HCT116 (cell line): Measurements from ENCODE around the gene INSL3. TPM values are rescaled to one million over a fixed set of nuclear protein-coding genes. Genes with fewer than 3 reads are reported as not detected.
A peak's percentile ranks its signal among the peaks of the same experiment; 100 is the strongest.

Source experiments
- ATAC-seq: fragments of 200-7000 bp; cut with Tn5 transposase; 2 replicates; pipeline ENCODE4 v1.9.1; 2020; ENCODE audit warnings: mild to moderate bottlenecking, moderate library complexity
- BruUV-seq: library from RNA; stranded (reverse); fragments of 400-500 nt; replicated peaks from 2 replicates; lab custom pipeline; 2021; lab: Mats Ljungman, UMichigan
- CTCF ChIA-PET: fragments of 300-600 bp; sonication (Branson Sonifier 250); formaldehyde crosslinking; loops from one replicate; lab custom pipeline; 2021; ENCODE audit warnings: antibody characterized with exemption; lab: Charles Lee
- POLR2A ChIA-PET: fragments of 300-600, 350-600 bp; sonication (Branson Sonifier 250); formaldehyde crosslinking; loops from one replicate; lab custom pipeline; 2021; ENCODE audit warnings: antibody characterized with exemption; lab: Charles Lee
- RAD21 ChIA-PET, 2 experiments: fragments of 300-600 bp; sonication (Branson Sonifier 250); formaldehyde crosslinking; loops; one replicate each; lab custom pipeline; 2023; ENCODE audit warnings: low total read pairs in 2 of 2; ENCODE audit not compliant: uncharacterized antibody in 2 of 2, unreplicated experiment in 2 of 2, low non-redundant PET in 1 of 2; lab: Charles Lee
- DNase-seq: peaks from one replicate; pipeline ENCODE4 v3.0.0-alpha.2; 2010; ENCODE audit warnings: low read depth, low spot score
- H2AFZ ChIP-seq: fragments of 200-600 bp; shearing (Covaris generic), sonication (generic); 2 replicates; pipeline ENCODE4 v1.6.1; 2017; ENCODE audit warnings: low read depth, mixed run types, mixed read lengths, antibody characterized with exemption, low read length; ENCODE audit not compliant: poor library complexity, severe bottlenecking
- H3K27ac ChIP-seq: 2 replicates; pipeline ENCODE4 v1.5.1; 2012; ENCODE audit warnings: low read depth, low read length
- H3K27me3 ChIP-seq: fragments of 200-600 bp; sonication (generic); 2 replicates; pipeline ENCODE4 v1.6.1; 2016; ENCODE audit warnings: mixed run types, low read length, mixed read lengths; ENCODE audit not compliant: insufficient read depth
- H3K36me3 ChIP-seq, 2 experiments: fragments of 200-500 bp in 1 of 2; fragments of 200-600 bp in 1 of 2; sonication (Bioruptor generic) in 1 of 2; sonication (generic) in 1 of 2; 2 replicates each; pipeline versions ENCODE4 v1.5.1 to v1.6.1; 2014 to 2016; ENCODE audit warnings: low read length in 2 of 2, inconsistent platforms in 1 of 2, mixed read lengths in 1 of 2, mixed run types in 1 of 2; ENCODE audit not compliant: insufficient read depth in 2 of 2, control insufficient read depth in 1 of 2
- H3K4me1 ChIP-seq, 2 experiments: fragments of 200-600 bp in 1 of 2; sonication (generic) in 1 of 2; 2 replicates each; pipeline versions ENCODE4 v1.5.1 to v1.6.1; 2012 to 2017; ENCODE audit warnings: low read length in 2 of 2, inconsistent platforms in 1 of 2, mild to moderate bottlenecking in 1 of 2, mixed read lengths in 1 of 2, mixed run types in 1 of 2, moderate library complexity in 1 of 2; ENCODE audit not compliant: insufficient read depth in 2 of 2, control insufficient read depth in 1 of 2
- H3K4me2 ChIP-seq: fragments of 200-600 bp; sonication (generic); 2 replicates; pipeline ENCODE4 v1.6.1; 2017; ENCODE audit warnings: mixed run types, low read length, mixed read lengths
- H3K4me3 ChIP-seq, 2 experiments: fragments of 200-600 bp in 1 of 2; sonication (generic) in 1 of 2; replicated peaks in 1 of 2; 2 replicates each; pipeline ENCODE4 v1.5.1; 2011 to 2016; ENCODE audit warnings: low read length in 2 of 2, control low read depth in 1 of 2, low read depth in 1 of 2, mild to moderate bottlenecking in 1 of 2, mixed read lengths in 1 of 2, mixed run types in 1 of 2
- H3K79me2 ChIP-seq: fragments of 200-600 bp; sonication (generic); 2 replicates; pipeline ENCODE4 v1.6.1; 2017; ENCODE audit warnings: mild to moderate bottlenecking, mixed run types, low read length, moderate library complexity, mixed read lengths; ENCODE audit not compliant: insufficient read depth
- H3K9ac ChIP-seq: fragments of 200-600 bp; sonication (generic); 2 replicates; pipeline ENCODE4 v1.6.1; 2016; ENCODE audit warnings: low read length, mixed read lengths
- H3K9me2 ChIP-seq: fragments of 200-600 bp; sonication (generic), shearing (Covaris generic); 2 replicates; pipeline ENCODE4 v1.6.1; 2017; ENCODE audit warnings: mixed run types, mild to moderate bottlenecking, moderate library complexity; ENCODE audit not compliant: insufficient read depth
- H3K9me3 ChIP-seq, 2 experiments: fragments of 200-500 bp in 1 of 2; fragments of 200-600 bp in 1 of 2; sonication (Bioruptor generic) in 1 of 2; sonication (generic) in 1 of 2; 2 replicates each; pipeline ENCODE4 v1.6.1; 2014 to 2017; ENCODE audit warnings: low read length in 2 of 2, mixed read lengths in 2 of 2, inconsistent platforms in 1 of 2, low read depth in 1 of 2, mild to moderate bottlenecking in 1 of 2, mixed run types in 1 of 2, moderate library complexity in 1 of 2; ENCODE audit not compliant: control insufficient read depth in 1 of 2, insufficient read depth in 1 of 2
- H4K20me1 ChIP-seq: fragments of 200-600 bp; sonication (generic), shearing (Covaris generic); 2 replicates; pipeline ENCODE4 v1.6.1; 2017; ENCODE audit warnings: mixed run types, mild to moderate bottlenecking, moderate library complexity; ENCODE audit not compliant: insufficient read depth
- ATF3 ChIP-seq: IDR thresholded peaks from 2 replicates; pipeline ENCODE4 v1.6.1; 2012
- CBX3 ChIP-seq: IDR thresholded peaks from 2 replicates; pipeline ENCODE4 v1.6.1; 2012; ENCODE audit warnings: low read depth
- CEBPB ChIP-seq: IDR thresholded peaks from 2 replicates; pipeline ENCODE4 v1.6.1; 2012; ENCODE audit warnings: low read depth
- EGR1 ChIP-seq: IDR thresholded peaks from 2 replicates; pipeline ENCODE4 v1.6.1; 2012; ENCODE audit warnings: low read depth
- ELF1 ChIP-seq: IDR thresholded peaks from 2 replicates; pipeline ENCODE4 v1.6.1; 2012; ENCODE audit warnings: low read depth, borderline replicate concordance
- EZH2 ChIP-seq: fragments of 200-600 bp; sonication (generic); IDR thresholded peaks from 2 replicates; pipeline ENCODE4 v1.6.1; 2017; ENCODE audit warnings: antibody characterized with exemption, mixed run types
- MAX ChIP-seq: IDR thresholded peaks from 2 replicates; pipeline ENCODE4 v1.6.1; 2012
- POLR2AphosphoS5 ChIP-seq: IDR thresholded peaks from 2 replicates; pipeline ENCODE4 v1.6.1; 2011; ENCODE audit warnings: mild to moderate bottlenecking, low read depth, low read length, moderate library complexity
- REST ChIP-seq: IDR thresholded peaks from 2 replicates; pipeline ENCODE4 v1.6.1; 2012; ENCODE audit warnings: low read depth
- SRF ChIP-seq: IDR thresholded peaks from 2 replicates; pipeline ENCODE4 v1.6.1; 2012; ENCODE audit warnings: low read depth
- TCF7L2 ChIP-seq: IDR thresholded peaks from 2 replicates; pipeline ENCODE4 v1.7.0; 2011; ENCODE audit warnings: borderline replicate concordance, inconsistent platforms; ENCODE audit not compliant: insufficient read depth, insufficient read length; ENCODE audit errors: extremely low read depth
- ZBTB33 ChIP-seq: IDR thresholded peaks from 2 replicates; pipeline ENCODE4 v1.6.1; 2011; ENCODE audit warnings: mild to moderate bottlenecking, low read length, moderate library complexity; ENCODE audit not compliant: insufficient replicate concordance; ENCODE audit errors: extremely low read depth
- intact Hi-C: fragments of 100-400 bp; cut with micrococcal nuclease; formaldehyde crosslinking; loops from 2 replicates; pipeline ENCODE4 v1.10.0; 2022
- total RNA-seq: library from RNA; stranded (reverse); gene quantifications from one replicate; pipeline ENCODE4 v1.2.1, GENCODE V29; 2021; ENCODE audit not compliant: unreplicated experiment

Gene INSL3
- total RNA-seq, 1 experiment from 2014 or later, result 0.96 TPM

- TF ChIP-seq REST, result no peak
- no peak for TF ChIP-seq EGR1
- no peak for TF ChIP-seq ZBTB33
- TF ChIP-seq CBX3, result no peak
These were observed 25.8 kb downstream of the INSL3 start (continued) for GRCh38 chr19:17795495-17795856.

GRCh38 chr19:17794731-17795494 is 26.4 kb downstream of the INSL3 start, which contains the start of gene B3GNT3:
Gene B3GNT3 (plus strand): TSS chr19:17795138. CDS start chr19:17807808, 12,670 bp downstream.
- TSS peak; percentile 76 for BruUV-seq
- CTCF ChIA-PET, result interaction anchor here (0.6 to 2.7 kb wide), 7 partner anchors 10 to 138 kb away, joined by 3 to 10 read pairs (median 4); partner anchors contain the start of genes CCDC124 and RPL18A
- Histone ChIP-seq H3K27me3 (no peaks in the 10 kb centered on the region), H4K20me1 (no peaks in the 10 kb centered on the region), H3K4me1 (peaks cover 64 to 93% of the 10 kb centered on the region in 2 experiments), H3K9me3 (no peaks in the 10 kb centered on the region), H2AFZ (peak within 1 kb of the TSS; percentile 69), H3K36me3 (no peaks in the 10 kb centered on the region), H3K9me2 (no peaks in the 10 kb centered on the region), H3K79me2 (peaks cover 39% of the 10 kb centered on the region), H3K4me3 (peak within 1 kb of the TSS; percentile 75 to 90), H3K4me2 (peak within 1 kb of the TSS; percentile 93), H3K9ac (peak within 1 kb of the TSS; percentile 86), H3K27ac (peak within 1 kb of the TSS; percentile 84)
- ATAC-seq (peak; percentile 50), DNase-seq (peak; percentile 83)
- RAD21 ChIA-PET, result no interaction called here
- POLR2A ChIA-PET, result interaction anchor here (0.9 to 3.4 kb wide), 11 partner anchors 10 to 490 kb away, joined by 3 to 20 read pairs (median 3); partner anchors contain the start of genes MRPL34, MVB12A and RPL18A
- intact Hi-C loops, result loop anchor here (1.0 to 5.0 kb wide), 2 partner anchors 47 to 60 kb away; no protein-coding TSS in a partner anchor
- TF ChIP-seq TCF7L2, result peak; percentile 81
- TF ChIP-seq EZH2, result no peak
- peak; percentile 95 for TF ChIP-seq MAX
- TF ChIP-seq REST, result no peak
- TF ChIP-seq ATF3, result no peak
- no peak for TF ChIP-seq ELF1
- no peak for TF ChIP-seq SRF
- TF ChIP-seq EGR1, result no peak
- peak; percentile 73; the same call in 1 of the 2 replicates for TF ChIP-seq CBX3
- TF ChIP-seq CEBPB, result no peak
- peak; percentile 87 for TF ChIP-seq POLR2AphosphoS5
